Neural cell (in vitro differentiated cells): Measurements from ENCODE around the gene TM2D3. TPM values are rescaled to one million over a fixed set of nuclear protein-coding genes. Genes with fewer than 3 reads are reported as not detected.

ENCODE experiments used
- H2AFZ ChIP-seq: fragments of 200-600, 300-800 bp; sonication (generic), shearing (Covaris generic); 2 replicates; pipeline ENCODE4 v1.6.0; 2014; ENCODE audit warnings: low read depth, mild to moderate bottlenecking, antibody characterized with exemption, low read length, moderate library complexity
- H3F3A ChIP-seq: fragments of 200-600 bp; shearing (Covaris generic); 2 replicates; pipeline ENCODE4 v1.6.1; 2016; ENCODE audit warnings: mild to moderate bottlenecking, moderate library complexity, mixed read lengths, antibody characterized with exemption, low read length; ENCODE audit not compliant: insufficient read depth, poor library complexity, severe bottlenecking
- H3K27ac ChIP-seq: fragments of 200-600, 300-800 bp; sonication (generic), shearing (Covaris generic); 2 replicates; pipeline ENCODE4 v1.5.1; 2014; ENCODE audit warnings: mild to moderate bottlenecking, low read length, moderate library complexity
- H3K27me3 ChIP-seq: fragments of 300-800, 200-600 bp; sonication (generic), shearing (Covaris generic); 2 replicates; pipeline ENCODE4 v1.6.0; 2014; ENCODE audit warnings: mild to moderate bottlenecking, low read depth, low read length, moderate library complexity; ENCODE audit not compliant: insufficient read depth
- H3K36me3 ChIP-seq: fragments of 300-800, 200-600 bp; sonication (generic), shearing (Covaris generic); 2 replicates; pipeline ENCODE4 v1.5.1; 2014; ENCODE audit warnings: mild to moderate bottlenecking, antibody characterized with exemption, low read length, moderate library complexity; ENCODE audit not compliant: insufficient read depth
- H3K4me2 ChIP-seq: fragments of 300-800, 200-600 bp; sonication (generic), shearing (Covaris generic); 2 replicates; pipeline ENCODE4 v1.6.0; 2014; ENCODE audit warnings: mild to moderate bottlenecking, low read length
- H3K4me3 ChIP-seq: fragments of 300-800, 200-600 bp; sonication (generic), shearing (Covaris generic); 2 replicates; pipeline ENCODE4 v1.5.1; 2014; ENCODE audit warnings: mild to moderate bottlenecking, low read length, moderate library complexity
- H3K79me2 ChIP-seq: fragments of 200-600 bp; shearing (Covaris generic); replicated peaks from 2 replicates; pipeline ENCODE4 v1.6.0; 2014; ENCODE audit warnings: mild to moderate bottlenecking, low read length, moderate library complexity; ENCODE audit not compliant: insufficient read depth
- H3K9ac ChIP-seq: fragments of 300-800, 200-600 bp; sonication (generic), shearing (Covaris generic); 2 replicates; pipeline ENCODE4 v1.6.1; 2016; ENCODE audit warnings: mild to moderate bottlenecking, low read length, mixed read lengths
- H3K9me2 ChIP-seq: fragments of 200-600 bp; shearing (Covaris generic); 2 replicates; pipeline ENCODE4 v1.6.1; 2016; ENCODE audit warnings: mild to moderate bottlenecking, low read length, mixed read lengths; ENCODE audit not compliant: insufficient read depth
- H3K9me3 ChIP-seq: fragments of 200-600, 300-800 bp; sonication (generic), shearing (Covaris generic); 2 replicates; pipeline ENCODE4 v1.6.1; 2016; ENCODE audit warnings: mild to moderate bottlenecking, mixed run types, low read length, moderate library complexity, mixed read lengths
- H4K20me1 ChIP-seq: fragments of 200-600 bp; shearing (Covaris generic); 2 replicates; pipeline ENCODE4 v1.6.1; 2016; ENCODE audit warnings: mild to moderate bottlenecking, mixed run types; ENCODE audit not compliant: insufficient read depth
- CTCF ChIP-seq: fragments of 450-650 bp; IDR thresholded peaks from 2 replicates; pipeline ENCODE4 v1.5.1; 2014; ENCODE audit warnings: antibody characterized with exemption, mild to moderate bottlenecking, moderate library complexity; ENCODE audit not compliant: poor library complexity, severe bottlenecking
- EP300 ChIP-seq: fragments of 450-650 bp; conservative IDR thresholded peaks from 2 replicates; pipeline ENCODE4 v1.6.1; 2014; ENCODE audit warnings: antibody characterized with exemption, mild to moderate bottlenecking, moderate library complexity; ENCODE audit not compliant: poor library complexity, severe bottlenecking
- EZH2 ChIP-seq: fragments of 200-600, 300-800 bp; shearing (Covaris generic), sonication (generic); IDR thresholded peaks from 2 replicates; pipeline ENCODE4 v1.6.1; 2014; ENCODE audit warnings: antibody characterized with exemption, low read length, borderline replicate concordance, mild to moderate bottlenecking; ENCODE audit not compliant: insufficient read depth, poor library complexity, severe bottlenecking
- MXI1 ChIP-seq: fragments of 450-650 bp; conservative IDR thresholded peaks from 2 replicates; pipeline ENCODE4 v1.6.1; 2014; ENCODE audit warnings: antibody characterized with exemption, mild to moderate bottlenecking; ENCODE audit not compliant: poor library complexity, severe bottlenecking
- POLR2AphosphoS5 ChIP-seq: IDR thresholded peaks from 2 replicates; pipeline ENCODE4 v1.6.1; 2012
- RAD21 ChIP-seq: fragments of 450-650 bp; conservative IDR thresholded peaks from 2 replicates; pipeline ENCODE4 v1.6.1; 2014; ENCODE audit warnings: antibody characterized with exemption, mild to moderate bottlenecking, moderate library complexity
- REST ChIP-seq: IDR thresholded peaks from 2 replicates; pipeline ENCODE4 v1.6.1; 2012; ENCODE audit warnings: borderline replicate concordance
- SMC3 ChIP-seq: fragments of 450-650 bp; conservative IDR thresholded peaks from 2 replicates; pipeline ENCODE4 v1.6.1; 2014; ENCODE audit warnings: antibody characterized with exemption, mild to moderate bottlenecking, moderate library complexity; ENCODE audit not compliant: poor library complexity
- TAF1 ChIP-seq: IDR thresholded peaks from 2 replicates; pipeline ENCODE4 v1.6.1; 2012; ENCODE audit warnings: low read depth
- polyA plus RNA-seq: library from polyadenylated mRNA; depleted of rRNA; stranded (reverse); fragments of >200 nt; gene quantifications from 2 replicates; pipeline ENCODE4 v1.2.3, GENCODE V29; 2014

Gene TM2D3
- polyA plus RNA-seq, 1 donor from 2014 or later: 343 TPM

GRCh38 chr15:101614761-101615160 lies 37.4 kb downstream of the TM2D3 start:
- Histone ChIP-seq H2AFZ (no peak overlapping the region), H3K9me3 (no peaks in the 10 kb centered on the region), H3F3A (no peaks in the 10 kb centered on the region), H3K4me3 (no peak overlapping the region), H3K36me3 (no peaks in the 10 kb centered on the region), H4K20me1 (no peaks in the 10 kb centered on the region), H3K27me3 (no peaks in the 10 kb centered on the region), H3K27ac (no peak overlapping the region), H3K9me2 (no peaks in the 10 kb centered on the region), H3K9ac (no peak overlapping the region), H3K79me2 (no peaks in the 10 kb centered on the region), H3K4me2 (no peak overlapping the region)
- TF ChIP-seq EZH2 (no peak), EP300 (no peak), POLR2AphosphoS5 (no peak), CTCF (no peak), TAF1 (no peak), MXI1 (no peak), REST (no peak), RAD21 (no peak), SMC3 (no peak)

- no peak overlapping the region for H3K27ac ChIP-seq
- H3K4me2 ChIP-seq: no peak overlapping the region
- no peak overlapping the region for H3K9ac ChIP-seq
- H3K36me3 ChIP-seq: no peaks in the 10 kb centered on the region
- no peak for TF ChIP-seq TAF1
- no peak for TF ChIP-seq MXI1
- no peak for TF ChIP-seq RAD21
- TF ChIP-seq CTCF: no peak
- TF ChIP-seq POLR2AphosphoS5: no peak
- no peak for TF ChIP-seq SMC3
- no peak for TF ChIP-seq EP300
- TF ChIP-seq REST: no peak
- no peak for TF ChIP-seq EZH2
- H3K9me3 ChIP-seq: no peaks in the 10 kb centered on the region
- H3K9me2 ChIP-seq: no peaks in the 10 kb centered on the region
- H4K20me1 ChIP-seq: no peaks in the 10 kb centered on the region
- H3K79me2 ChIP-seq: no peaks in the 10 kb centered on the region
- H2AFZ ChIP-seq: no peak overlapping the region
- no peak overlapping the region for H3K4me3 ChIP-seq
- no peaks in the 10 kb centered on the region for H3F3A ChIP-seq
- no peaks in the 10 kb centered on the region for H3K27me3 ChIP-seq
Observed at GRCh38 chr15:101614001-101614585, 38.1 kb downstream of the TM2D3 start.
